ENCODE results near the gene SCO2.

SCO2 gene

DNA sequence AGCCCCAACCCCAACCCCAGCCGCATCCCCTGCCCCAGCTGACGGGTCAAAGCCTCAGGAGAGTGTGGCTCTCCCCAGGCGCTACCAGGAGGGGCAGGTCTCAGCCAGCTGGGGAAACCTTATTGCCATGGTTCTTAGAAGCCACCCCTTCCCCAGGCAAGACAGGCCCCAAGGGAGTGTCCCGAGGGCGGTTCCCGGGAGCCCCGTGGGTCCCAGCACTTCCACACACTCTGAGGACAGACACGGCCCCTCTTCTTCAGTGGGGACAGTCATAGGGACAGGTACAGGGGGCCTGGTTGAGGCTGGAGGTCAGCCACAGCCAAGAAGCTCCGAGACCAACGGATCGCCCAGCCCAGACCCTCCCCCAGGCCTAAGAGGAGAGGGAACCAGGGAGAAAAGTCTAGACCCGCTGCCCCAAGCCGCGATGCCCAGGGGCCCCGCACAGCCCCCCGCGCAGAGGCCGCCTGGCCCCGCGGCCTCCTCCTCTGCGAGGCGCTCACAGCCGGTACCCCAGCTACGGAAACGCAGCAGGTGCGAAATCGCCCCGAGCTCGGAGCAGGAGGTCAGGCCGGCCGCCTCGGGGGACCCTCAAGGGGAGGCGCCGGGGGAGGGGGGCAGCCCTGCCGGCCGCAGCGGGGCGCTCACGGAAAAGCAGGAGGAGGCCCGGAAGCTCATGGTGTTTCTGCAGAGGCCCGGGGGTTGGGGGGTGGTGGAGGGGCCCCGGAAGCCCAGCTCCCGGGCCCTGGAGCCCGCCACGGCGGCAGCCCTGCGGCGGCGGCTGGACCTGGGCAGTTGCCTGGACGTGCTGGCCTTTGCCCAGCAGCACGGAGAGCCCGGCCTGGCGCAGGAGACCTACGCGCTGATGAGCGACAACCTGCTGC, 22.9 kb upstream of the SCO2 start:
- Histone ChIP-seq H3K9me3 (ENCODE audit: insufficient read depth, low read length, severe bottlenecking) (no peaks in the 10 kb centered on the region), H4K20me1 (ENCODE audit: insufficient read depth, low read length) (peaks cover 7% of the 10 kb centered on the region), H3K27me3 (ENCODE audit: insufficient read depth, low read length, poor library complexity) (peaks cover 13% of the 10 kb centered on the region), H3K79me2 (ENCODE audit: insufficient read depth, low read length) (no peaks in the 10 kb centered on the region), H3K27ac (ENCODE audit: low read length) (no peak overlapping the region), H3K36me3 (ENCODE audit: insufficient read depth, low read length) (no peaks in the 10 kb centered on the region), H3K9ac (ENCODE audit: low read depth, low read length) (no peak overlapping the region), H3K4me3 (ENCODE audit: low read depth in 1 of 2, low read length in 2 of 2) (no peak overlapping the region), H3K4me1 (ENCODE audit: insufficient read depth, low read length) (peaks cover 21% of the 10 kb centered on the region), H3K4me2 (ENCODE audit: insufficient read depth, low read length) (no peak overlapping the region), H2AFZ (ENCODE audit: low read depth, low read length) (no peak overlapping the region)
- TF ChIP-seq EZH2 (IDR thresholded peaks at IDR 0.05; ENCODE audit: borderline replicate concordance, low read depth, low read length, severe bottlenecking) = no peak
- TF ChIP-seq, protein P1, sequence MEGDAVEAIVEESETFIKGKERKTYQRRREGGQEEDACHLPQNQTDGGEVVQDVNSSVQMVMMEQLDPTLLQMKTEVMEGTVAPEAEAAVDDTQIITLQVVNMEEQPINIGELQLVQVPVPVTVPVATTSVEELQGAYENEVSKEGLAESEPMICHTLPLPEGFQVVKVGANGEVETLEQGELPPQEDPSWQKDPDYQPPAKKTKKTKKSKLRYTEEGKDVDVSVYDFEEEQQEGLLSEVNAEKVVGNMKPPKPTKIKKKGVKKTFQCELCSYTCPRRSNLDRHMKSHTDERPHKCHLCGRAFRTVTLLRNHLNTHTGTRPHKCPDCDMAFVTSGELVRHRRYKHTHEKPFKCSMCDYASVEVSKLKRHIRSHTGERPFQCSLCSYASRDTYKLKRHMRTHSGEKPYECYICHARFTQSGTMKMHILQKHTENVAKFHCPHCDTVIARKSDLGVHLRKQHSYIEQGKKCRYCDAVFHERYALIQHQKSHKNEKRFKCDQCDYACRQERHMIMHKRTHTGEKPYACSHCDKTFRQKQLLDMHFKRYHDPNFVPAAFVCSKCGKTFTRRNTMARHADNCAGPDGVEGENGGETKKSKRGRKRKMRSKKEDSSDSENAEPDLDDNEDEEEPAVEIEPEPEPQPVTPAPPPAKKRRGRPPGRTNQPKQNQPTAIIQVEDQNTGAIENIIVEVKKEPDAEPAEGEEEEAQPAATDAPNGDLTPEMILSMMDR (IDR thresholded peaks at IDR 0.05; ENCODE audit: borderline replicate concordance, extremely low read depth, low read length, poor library complexity, severe bottlenecking) = no peak
- DNase-seq (peak; percentile 16), ATAC-seq (ENCODE audit: insufficient read depth, low read depth) (no peak)

DNA sequence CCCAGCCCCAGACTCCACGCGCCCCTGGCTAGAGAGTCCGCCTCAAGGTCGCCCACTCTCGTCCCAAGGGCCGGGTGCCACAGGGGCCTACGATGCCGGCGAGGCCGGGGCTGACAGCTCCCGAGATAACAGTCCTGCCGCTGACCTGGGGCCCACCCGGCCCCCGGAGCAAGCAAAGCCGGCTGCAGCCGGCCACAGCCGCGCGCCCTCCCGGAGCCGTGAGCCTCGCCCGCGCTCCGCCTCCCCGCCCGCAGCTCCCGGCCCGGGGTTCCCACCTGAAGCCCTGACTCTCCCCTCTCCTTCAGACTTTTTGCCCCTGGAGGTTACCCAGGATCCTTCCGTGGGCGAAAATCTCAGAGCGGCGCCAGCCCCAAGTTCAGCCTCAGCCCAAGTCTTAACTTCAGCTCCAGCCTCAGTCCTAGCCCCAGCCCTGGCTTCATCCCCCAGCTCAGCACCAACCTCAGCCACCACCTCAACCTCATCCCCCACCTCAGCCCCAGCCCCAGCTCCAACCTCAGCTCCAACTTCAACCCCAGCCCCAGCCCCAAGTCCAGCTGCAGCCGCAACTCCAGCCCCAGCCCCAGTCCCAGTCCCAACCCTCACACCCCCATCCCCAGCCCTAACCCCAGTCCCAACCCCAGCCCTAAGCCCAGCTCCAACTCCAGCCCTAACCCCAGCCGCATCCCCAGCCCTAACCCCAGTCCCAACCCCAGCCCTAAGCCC, 22.0 kb upstream of the SCO2 start:
- no peak overlapping the region for H3K27ac ChIP-seq (ENCODE audit: low read length)
- ATAC-seq (ENCODE audit: insufficient read depth, low read depth) (no peak), DNase-seq (no peak)
- peaks cover 13% of the 10 kb centered on the region for H3K27me3 ChIP-seq (ENCODE audit: insufficient read depth, low read length, poor library complexity)
- no peak overlapping the region for H2AFZ ChIP-seq (ENCODE audit: low read depth, low read length)
- H3K79me2 ChIP-seq (ENCODE audit: insufficient read depth, low read length) = no peaks in the 10 kb centered on the region
- H3K4me1 ChIP-seq (ENCODE audit: insufficient read depth, low read length) = peaks cover 21% of the 10 kb centered on the region
- H3K4me2 ChIP-seq (ENCODE audit: insufficient read depth, low read length) = no peak overlapping the region
- peaks cover 7% of the 10 kb centered on the region for H4K20me1 ChIP-seq (ENCODE audit: insufficient read depth, low read length)
- H3K36me3 ChIP-seq (ENCODE audit: insufficient read depth, low read length) = no peaks in the 10 kb centered on the region
- H3K9ac ChIP-seq (ENCODE audit: low read depth, low read length) = no peak overlapping the region
- H3K4me3 ChIP-seq (ENCODE audit: low read depth in 1 of 2, low read length in 2 of 2) = no peak overlapping the region
- no peak for TF ChIP-seq EZH2 (IDR thresholded peaks at IDR 0.05; ENCODE audit: borderline replicate concordance, low read depth, low read length, severe bottlenecking)
- TF ChIP-seq, protein P1 (IDR thresholded peaks at IDR 0.05; ENCODE audit: borderline replicate concordance, extremely low read depth, low read length, poor library complexity, severe bottlenecking) = no peak
- H3K9me3 ChIP-seq (ENCODE audit: insufficient read depth, low read length, severe bottlenecking) = no peaks in the 10 kb centered on the region

DNA sequence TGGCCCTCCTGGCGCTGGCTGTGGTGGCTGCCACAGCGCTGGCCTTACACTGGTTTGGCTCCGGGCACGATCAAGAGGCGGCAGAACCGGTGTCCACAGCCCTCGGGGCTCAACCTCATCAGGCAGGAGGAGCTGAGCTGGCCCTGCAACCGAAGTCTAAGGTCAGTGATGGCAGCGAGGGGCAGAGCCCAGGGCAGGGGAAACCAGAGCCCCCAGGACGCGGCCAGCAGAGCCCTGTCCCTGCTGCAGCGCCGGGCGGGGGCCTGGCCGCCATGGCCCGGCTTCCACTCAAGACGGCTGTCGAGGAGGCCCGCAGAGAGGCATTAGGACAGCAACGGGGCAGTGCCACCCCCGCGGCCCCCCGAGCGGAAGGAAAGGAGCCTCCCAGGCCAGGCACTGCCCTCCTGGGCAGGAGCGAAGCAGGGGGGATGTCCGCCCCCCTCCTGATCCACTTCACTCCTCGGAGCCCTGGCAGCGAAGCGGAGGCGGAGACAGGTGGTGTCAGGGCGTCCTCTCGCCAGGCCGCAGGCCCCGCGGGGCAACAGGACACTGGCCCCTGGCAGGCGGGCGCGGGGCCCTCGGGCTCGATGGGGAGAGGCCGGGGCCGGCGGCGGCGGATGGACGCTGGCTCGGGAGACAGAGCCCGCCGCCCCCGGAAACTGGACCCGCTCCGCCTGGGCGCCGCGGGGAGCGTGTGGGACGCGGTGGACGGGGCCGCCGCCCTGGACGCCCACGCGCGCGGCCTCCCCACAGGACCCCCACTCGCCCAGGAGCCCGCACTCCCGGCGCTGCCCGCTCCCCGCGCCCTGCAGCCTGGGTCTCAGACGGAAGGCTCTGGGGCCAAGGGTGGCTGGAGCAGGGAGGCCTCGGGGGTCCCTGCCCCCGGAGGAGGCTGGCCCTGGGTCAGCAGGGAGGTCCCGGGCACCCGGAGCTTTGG, 21.2 kb upstream of the SCO2 start:
- H3K9ac ChIP-seq (ENCODE audit: low read depth, low read length) = no peak overlapping the region
- peaks cover 7% of the 10 kb centered on the region for H4K20me1 ChIP-seq (ENCODE audit: insufficient read depth, low read length)
- H3K4me2 ChIP-seq (ENCODE audit: insufficient read depth, low read length) = no peak overlapping the region
- no peaks in the 10 kb centered on the region for H3K36me3 ChIP-seq (ENCODE audit: insufficient read depth, low read length)
- no peak for TF ChIP-seq EZH2 (IDR thresholded peaks at IDR 0.05; ENCODE audit: borderline replicate concordance, low read depth, low read length, severe bottlenecking)
- TF ChIP-seq, protein P1 (IDR thresholded peaks at IDR 0.05; ENCODE audit: borderline replicate concordance, extremely low read depth, low read length, poor library complexity, severe bottlenecking) = no peak
- no peak for ATAC-seq (ENCODE audit: insufficient read depth, low read depth)
- H3K79me2 ChIP-seq (ENCODE audit: insufficient read depth, low read length) = no peaks in the 10 kb centered on the region
- no peak overlapping the region for H3K27ac ChIP-seq (ENCODE audit: low read length)
- H3K4me3 ChIP-seq (ENCODE audit: low read depth in 1 of 2, low read length in 2 of 2) = no peak overlapping the region
- no peak for DNase-seq
- no peaks in the 10 kb centered on the region for H3K9me3 ChIP-seq (ENCODE audit: insufficient read depth, low read length, severe bottlenecking)
- H3K4me1 ChIP-seq (ENCODE audit: insufficient read depth, low read length) = peaks cover 21% of the 10 kb centered on the region
- H2AFZ ChIP-seq (ENCODE audit: low read depth, low read length) = no peak overlapping the region
- peaks cover 13% of the 10 kb centered on the region for H3K27me3 ChIP-seq (ENCODE audit: insufficient read depth, low read length, poor library complexity)

All from DND-41 (cell line).